ENCODE measurements around the gene CCDC190.
A peak's percentile ranks its signal among the peaks of the same experiment; 100 is the strongest.
"Not testable (repeated sequence)": the region's sequence is repeated elsewhere in the genome, so short reads cannot be mapped to it uniquely, and the experiment has no call there.

The CCDC190 gene

GRCh38 chr1:162823771-162824525 is 37.0 kb downstream of the CCDC190 start:
- no peak for DNase-seq

- no peak for DNase-seq
These were observed 37.7 kb downstream of the CCDC190 start for GRCh38 chr1:162823231-162823630.

GRCh38 chr1:162822391-162823200 is 38.4 kb downstream of the CCDC190 start:
- DNase-seq, result peak; percentile 53

GRCh38 chr1:162818666-162819065 is 42.3 kb downstream of the CCDC190 start:
- not testable (repeated sequence) for DNase-seq

GRCh38 chr1:162818136-162818535 is 42.8 kb downstream of the CCDC190 start:
- DNase-seq, result not testable (repeated sequence)

- DNase-seq, result not testable (repeated sequence)
These were observed 48.6 kb downstream of the CCDC190 start for GRCh38 chr1:162812357-162812756.

GRCh38 chr1:162807503-162807902 is 53.5 kb downstream of the CCDC190 start:
- DNase-seq, result not testable (repeated sequence)
